ENCODE results near the gene IL19.

Gene IL19

DNA sequence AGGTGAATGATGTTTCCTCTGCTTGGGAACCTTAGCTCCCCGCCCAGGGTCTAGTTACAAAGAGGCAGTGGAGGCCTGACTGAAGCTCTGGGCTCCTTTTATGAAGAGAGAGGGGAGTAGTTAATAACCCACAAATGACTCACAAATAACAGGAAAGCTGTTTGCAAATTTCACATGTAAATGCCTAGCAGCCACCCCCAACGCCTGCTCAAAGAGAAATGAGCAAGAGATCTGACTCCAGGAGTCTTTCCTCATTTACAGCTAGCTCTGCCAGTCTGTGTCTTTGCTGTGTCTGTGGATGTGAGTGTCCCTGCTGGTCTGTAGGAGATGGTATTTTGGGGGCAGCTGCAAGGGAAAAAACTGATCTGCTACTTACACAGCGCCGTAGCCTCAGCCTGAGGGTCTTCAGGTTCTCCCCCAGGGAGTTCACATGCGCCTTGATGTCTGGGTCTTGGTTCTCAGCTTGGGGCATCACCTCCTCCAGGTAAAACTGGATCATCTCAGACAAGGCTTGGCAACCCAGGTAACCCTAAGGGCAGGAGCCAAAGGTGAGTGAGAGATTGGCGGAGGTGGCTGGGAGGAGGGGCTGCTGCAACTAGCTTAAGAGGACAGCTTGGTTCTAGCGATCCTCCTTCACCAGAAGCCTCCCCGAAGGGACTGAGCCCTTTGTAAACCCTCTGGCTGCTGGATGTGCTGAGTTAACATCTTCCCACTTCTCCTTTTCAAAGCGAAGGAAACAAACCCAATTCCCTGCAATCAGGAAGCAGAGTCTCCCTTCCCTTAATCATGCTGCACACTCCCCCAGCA is at the start of gene IL19:
Gene IL19 (plus strand): TSS at position 243 of the 807 bp plus-strand sequence. CDS start 65,890 bp downstream, outside the sequence.
- in situ Hi-C loops (cut with HindIII; ENCODE audit: low sequenced_read_pairs), result no loop called here

- in situ Hi-C loops (cut with HindIII; ENCODE audit: low sequenced_read_pairs), result no loop called here
These were observed 49.1 kb upstream of the IL19 start for GRCh38 chr1:206721454-206721853.

GRCh38 chr1:206722751-206723461 is 47.7 kb upstream of the IL19 start:
- in situ Hi-C loops (cut with HindIII; ENCODE audit: low sequenced_read_pairs), result no loop called here

DNA sequence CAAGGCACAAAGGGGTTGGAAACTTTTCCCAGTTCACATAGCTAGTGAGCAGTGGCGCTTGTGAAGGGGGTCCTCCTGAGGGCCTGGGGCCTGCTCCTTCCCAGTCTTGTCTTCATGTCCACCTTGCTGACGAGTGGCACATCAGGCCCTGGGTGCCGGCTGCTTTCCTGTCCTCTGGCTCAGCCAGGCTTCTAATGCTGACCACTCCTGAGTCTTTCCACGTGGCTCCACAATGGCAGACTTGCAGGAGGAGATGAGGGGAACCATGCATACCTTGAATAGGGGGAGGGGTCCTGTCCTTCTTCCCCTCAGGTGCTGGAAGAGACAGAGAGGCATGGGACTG is 47.1 kb upstream of the IL19 start:
- in situ Hi-C loops (cut with HindIII; ENCODE audit: low sequenced_read_pairs), result no loop called here

- in situ Hi-C loops (cut with HindIII; ENCODE audit: low sequenced_read_pairs), result no loop called here
These were observed 46.6 kb upstream of the IL19 start for GRCh38 chr1:206723805-206724472.

DNA sequence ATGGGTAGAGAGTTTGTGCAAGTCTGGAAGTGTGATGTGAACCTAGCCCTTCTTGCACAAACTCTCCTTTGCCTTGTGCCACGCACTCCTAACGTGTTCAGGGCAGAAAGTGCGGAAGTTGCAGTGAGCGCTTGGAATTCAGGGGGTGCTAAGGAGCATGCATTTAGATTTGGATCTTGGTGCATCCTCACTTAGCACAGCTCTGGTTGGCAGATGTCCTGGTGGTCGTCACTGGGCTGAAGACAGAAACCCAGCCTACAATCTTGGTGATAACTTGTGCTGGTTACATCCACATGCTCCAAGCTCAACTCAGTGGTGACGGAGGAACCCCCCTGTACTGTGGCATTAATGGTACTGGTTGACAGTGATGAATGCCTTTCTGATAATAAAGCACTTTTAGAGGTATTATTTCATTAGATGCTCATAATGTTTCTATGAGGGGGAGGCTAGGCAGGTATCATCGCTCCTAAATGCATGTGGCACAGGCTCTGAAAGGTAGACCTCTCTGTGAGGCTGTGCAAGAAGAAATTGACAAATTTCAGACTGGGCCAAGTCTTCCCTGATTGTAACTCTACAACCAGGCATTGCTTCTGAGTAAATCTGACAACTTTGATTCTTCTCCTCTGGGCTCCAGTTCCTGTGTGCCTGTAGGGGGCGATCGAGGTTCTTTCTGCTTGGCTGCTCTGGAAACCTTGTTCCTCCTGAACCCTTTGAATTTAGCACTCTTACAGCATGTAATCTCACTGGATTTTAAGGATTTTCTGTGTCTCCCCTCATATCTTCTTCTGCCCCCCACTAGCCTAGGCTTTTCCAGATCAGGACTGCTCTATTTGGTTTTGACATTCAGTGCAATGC is 45.2 kb upstream of the IL19 start:
- in situ Hi-C loops (cut with HindIII; ENCODE audit: low sequenced_read_pairs), result no loop called here

- in situ Hi-C loops (cut with HindIII; ENCODE audit: low sequenced_read_pairs), result no loop called here
These were observed 42.4 kb upstream of the IL19 start for GRCh38 chr1:206727981-206728696.

- in situ Hi-C loops (cut with HindIII; ENCODE audit: low sequenced_read_pairs), result no loop called here
These were observed 41.9 kb upstream of the IL19 start for GRCh38 chr1:206728697-206728987.

DNA sequence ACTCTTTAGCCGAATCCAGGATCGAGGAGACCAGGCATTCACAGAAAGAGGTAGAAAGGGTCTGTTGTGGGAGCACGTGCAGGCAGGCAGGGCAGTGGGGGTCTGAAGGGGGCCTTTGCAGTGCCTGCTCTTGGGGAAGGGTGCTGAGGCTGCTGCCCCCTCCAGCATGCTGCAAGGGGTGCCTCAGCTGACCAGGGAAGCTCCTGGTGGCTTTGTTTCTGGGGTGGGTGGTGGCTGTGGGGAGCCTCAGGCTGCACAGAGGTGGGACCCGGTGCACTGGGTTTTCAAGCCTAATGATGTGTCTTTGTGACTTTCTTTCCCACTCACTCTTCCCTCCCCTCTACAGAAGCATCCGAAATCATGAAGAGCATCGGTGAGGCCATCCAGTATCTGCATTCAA is 41.5 kb upstream of the IL19 start:
- in situ Hi-C loops (cut with HindIII; ENCODE audit: low sequenced_read_pairs), result no loop called here

- in situ Hi-C loops (cut with HindIII; ENCODE audit: low sequenced_read_pairs), result no loop called here
These were observed 41.1 kb upstream of the IL19 start for GRCh38 chr1:206729507-206729906.

DNA sequence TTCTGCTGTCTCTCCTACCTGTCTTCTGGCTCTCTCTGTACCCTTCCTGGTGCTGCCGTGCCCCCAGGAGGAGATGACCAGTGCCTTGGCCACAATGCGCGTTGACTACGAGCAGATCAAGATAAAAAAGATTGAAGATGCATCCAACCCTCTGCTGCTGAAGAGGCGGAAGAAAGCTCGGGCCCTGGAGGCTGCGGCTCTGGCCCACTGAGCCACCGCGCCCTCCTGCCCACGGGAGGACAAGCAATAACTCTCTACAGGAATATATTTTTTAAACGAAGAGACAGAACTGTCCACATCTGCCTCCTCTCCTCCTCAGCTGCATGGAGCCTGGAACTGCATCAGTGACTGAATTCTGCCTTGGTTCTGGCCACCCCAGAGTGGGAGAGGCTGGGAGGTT is 38.1 kb upstream of the IL19 start:
- in situ Hi-C loops (cut with HindIII; ENCODE audit: low sequenced_read_pairs), result no loop called here

- in situ Hi-C loops (cut with HindIII; ENCODE audit: low sequenced_read_pairs), result no loop called here
These were observed 37.6 kb upstream of the IL19 start for GRCh38 chr1:206732992-206733391.

- in situ Hi-C loops (cut with HindIII; ENCODE audit: low sequenced_read_pairs), result no loop called here
These were observed 36.0 kb upstream of the IL19 start for GRCh38 chr1:206734499-206735142.

DNA sequence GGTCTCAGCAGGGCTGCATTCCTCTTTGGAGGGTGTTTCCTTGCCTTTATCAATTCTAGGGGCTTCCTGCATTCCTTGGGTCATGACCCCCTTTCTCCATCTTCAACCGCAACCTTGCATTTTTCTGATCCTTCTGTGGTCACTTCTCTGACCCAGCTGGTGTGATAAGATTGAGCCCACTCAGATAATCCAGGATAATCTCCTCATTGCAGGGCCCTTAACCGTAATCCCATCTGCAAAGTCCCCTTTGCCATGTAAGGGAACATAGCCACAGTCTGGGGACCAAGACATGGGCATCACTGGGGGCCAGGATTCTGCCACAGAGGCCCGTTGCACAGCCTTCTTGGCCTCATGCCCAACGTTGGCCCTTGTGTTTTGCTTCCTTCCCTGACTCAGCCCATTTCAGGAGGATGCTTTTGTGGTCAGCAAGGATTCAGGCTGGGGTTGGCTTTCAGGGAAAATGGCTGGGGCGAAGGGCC is 35.0 kb upstream of the IL19 start:
- in situ Hi-C loops (cut with HindIII; ENCODE audit: low sequenced_read_pairs), result no loop called here

- in situ Hi-C loops (cut with HindIII; ENCODE audit: low sequenced_read_pairs), result no loop called here
These were observed 33.5 kb upstream of the IL19 start for GRCh38 chr1:206736878-206737728.

DNA sequence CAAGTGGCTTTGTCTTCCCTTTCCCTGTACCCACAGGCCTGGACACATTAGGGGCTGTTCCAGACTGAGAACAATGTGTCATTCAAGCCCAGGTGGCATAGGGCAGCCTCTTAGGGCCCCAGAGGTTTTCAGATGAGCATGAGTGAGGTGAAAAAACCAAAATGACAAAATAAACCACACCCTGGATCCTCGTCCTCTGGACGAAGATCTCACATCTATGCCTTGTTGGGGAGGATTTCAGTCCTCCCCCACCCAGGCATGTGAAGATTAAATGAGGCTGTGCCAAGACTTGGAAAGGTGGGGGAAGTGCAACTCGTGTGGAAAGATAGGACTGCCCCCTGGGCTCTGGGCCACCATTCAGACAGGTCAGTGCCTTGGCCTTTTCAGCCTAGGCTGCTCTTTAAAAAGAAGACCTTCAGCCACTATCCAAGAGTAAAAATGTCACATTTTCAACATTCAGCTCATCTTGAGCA is 32.8 kb upstream of the IL19 start:
- in situ Hi-C loops (cut with HindIII; ENCODE audit: low sequenced_read_pairs), result no loop called here

GRCh38 chr1:206738370-206739366 is 31.9 kb upstream of the IL19 start:
- in situ Hi-C loops (cut with HindIII; ENCODE audit: low sequenced_read_pairs), result no loop called here
